Activated CD4-positive, alpha-beta T cell treated with anti-CD3 and anti-CD28 coated beads, Interleukin-2, amount 10 ng/mL, durations not matched to agents 7 days and 5 days (primary cell): ENCODE results near the gene MED31. TPM values are rescaled to one million over a fixed set of nuclear protein-coding genes. Genes with fewer than 3 reads are reported as not detected.

Source experiments
- CTCF ChIA-PET: fragments of 350-600 bp; sonication (Branson Sonifier 250); formaldehyde crosslinking; loops from one replicate; lab custom pipeline; 2021; ENCODE audit warnings: antibody characterized with exemption; lab: Charles Lee
- POLR2A ChIA-PET: fragments of 350-600 bp; sonication (Branson Sonifier 250); formaldehyde crosslinking; loops from one replicate; lab custom pipeline; 2021; ENCODE audit warnings: antibody characterized with exemption; lab: Charles Lee
- DNase-seq: peaks from one replicate; pipeline ENCODE4 v3.0.0-alpha.2; 2020
- H3K27ac Mint-ChIP-seq: one replicate; pipeline ENCODE4 v1.8.0; 2021; ENCODE audit warnings: mild to moderate bottlenecking, moderate library complexity, mixed read lengths
- H3K27me3 Mint-ChIP-seq: one replicate; pipeline ENCODE4 v1.8.0; 2021; ENCODE audit warnings: mixed read lengths
- H3K36me3 Mint-ChIP-seq: one replicate; pipeline ENCODE4 v1.8.0; 2021; ENCODE audit warnings: low read depth, mixed read lengths
- H3K4me1 Mint-ChIP-seq: one replicate; pipeline ENCODE4 v1.8.0; 2021; ENCODE audit warnings: mixed read lengths
- H3K4me3 Mint-ChIP-seq: one replicate; pipeline ENCODE4 v1.8.0; 2021; ENCODE audit warnings: mild to moderate bottlenecking, moderate library complexity, mixed read lengths
- H3K9me3 Mint-ChIP-seq: one replicate; pipeline ENCODE4 v1.8.0; 2021; ENCODE audit warnings: mixed read lengths
- total RNA-seq, 2 experiments: library from RNA; stranded (reverse); gene quantifications; one replicate each; pipeline ENCODE4 v1.2.3, GENCODE V29; 2021

The MED31 gene
- total RNA-seq, 2 experiments from 2014 or later = 19.4 to 20.3 TPM

GRCh38 chr17:6642592-6642991, 8.8 kb downstream of the MED31 start:
- DNase-seq = no peak
- H3K9me3 Mint-ChIP-seq = no peaks in the 10 kb centered on the region
- no peaks in the 10 kb centered on the region for H3K27me3 Mint-ChIP-seq
- ChIA-PET CTCF (interaction anchor here (1.1 kb wide), 1 partner anchor 503 kb away, joined by 4 read pairs; no protein-coding TSS in a partner anchor), POLR2A (interaction anchor here (2.0 kb wide), 1 partner anchor 9 kb away, joined by 6 read pairs; the partner anchor contains the start of genes C17orf100 and MED31)
- peaks cover 38% of the 10 kb centered on the region for H3K36me3 Mint-ChIP-seq
- peaks cover 67% of the 10 kb centered on the region for H3K4me1 Mint-ChIP-seq
- peak overlapping the region; percentile 28 for H3K4me3 Mint-ChIP-seq
- H3K27ac Mint-ChIP-seq = no peak overlapping the region

DNA sequence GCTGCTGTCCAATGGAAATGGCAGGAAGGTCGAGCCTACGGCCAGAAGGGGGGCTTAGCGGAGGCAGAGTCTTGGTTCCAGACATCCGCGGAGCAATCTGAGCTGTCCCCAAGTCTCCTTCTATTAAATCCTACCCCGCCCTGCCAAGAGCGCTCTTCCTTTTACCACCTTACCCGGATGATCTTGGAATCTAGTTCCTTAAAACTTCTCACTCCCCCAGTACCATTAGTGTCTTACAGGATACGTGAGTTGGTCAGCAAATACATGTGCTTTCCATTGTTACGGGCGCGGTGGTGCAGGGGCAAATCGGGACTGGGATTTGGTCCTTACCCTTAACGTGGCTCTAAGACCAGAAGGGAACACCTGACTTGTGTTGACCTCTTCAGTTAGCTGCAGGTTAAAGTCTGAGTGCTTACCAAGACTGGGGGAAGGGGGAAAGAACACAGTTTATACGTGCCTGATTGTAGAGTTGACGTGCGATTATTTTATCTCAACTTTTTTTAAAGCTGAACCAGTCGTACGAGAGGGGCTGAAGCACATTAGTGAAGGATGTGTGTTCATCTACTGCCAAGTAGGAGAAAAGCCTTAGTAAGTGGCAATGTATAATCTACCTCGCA, 10.1 kb downstream of the MED31 start:
- no peaks in the 10 kb centered on the region for H3K9me3 Mint-ChIP-seq
- H3K4me1 Mint-ChIP-seq = peaks cover 61% of the 10 kb centered on the region
- H3K36me3 Mint-ChIP-seq = peaks cover 34% of the 10 kb centered on the region
- DNase-seq = peak; percentile 21
- POLR2A ChIA-PET = interaction anchor here (2.0 kb wide), 1 partner anchor 10 kb away, joined by 6 read pairs; the partner anchor contains the start of genes C17orf100 and MED31
- CTCF ChIA-PET = interaction anchor here (0.7 kb wide), 1 partner anchor 24 kb away, joined by 3 read pairs; no protein-coding TSS in a partner anchor
- H3K27me3 Mint-ChIP-seq = no peaks in the 10 kb centered on the region
- H3K27ac Mint-ChIP-seq = peak overlapping the region; percentile 96
- H3K4me3 Mint-ChIP-seq = peak overlapping the region; percentile 94

DNA sequence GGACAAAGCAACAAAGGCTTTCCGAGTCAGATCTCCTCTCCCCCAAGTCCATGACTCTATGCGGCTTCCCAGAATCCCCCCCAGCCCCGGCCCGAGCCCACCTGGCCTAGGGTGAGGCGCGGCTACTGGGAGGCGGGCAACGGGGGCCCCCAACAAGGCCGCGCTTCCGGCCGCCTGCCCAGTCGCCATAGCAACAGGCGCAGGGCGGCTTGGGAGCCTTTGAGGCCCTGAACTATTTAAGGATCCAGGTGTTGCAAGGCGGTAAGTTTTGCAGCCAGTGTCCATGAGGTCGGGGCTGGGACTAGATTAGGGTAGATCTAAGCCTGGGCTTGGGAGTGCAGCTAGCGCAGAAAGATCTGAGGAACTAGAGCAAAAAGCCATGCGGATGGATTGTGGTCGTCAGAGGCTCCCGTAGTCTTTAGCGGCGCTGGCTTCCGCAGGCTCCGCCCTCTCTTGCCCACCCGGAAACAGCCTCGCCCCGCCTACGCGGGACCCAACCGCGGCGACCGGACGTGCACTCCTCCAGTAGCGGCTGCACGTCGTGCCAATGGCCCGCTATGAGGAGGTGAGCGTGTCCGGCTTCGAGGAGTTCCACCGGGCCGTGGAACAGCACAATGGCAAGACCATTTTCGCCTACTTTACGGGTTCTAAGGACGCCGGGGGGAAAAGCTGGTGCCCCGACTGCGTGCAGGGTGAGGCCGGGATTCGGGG, 10.7 kb downstream of the MED31 start, which contains the start of the genes KIAA0753 and TXNDC17:
Gene KIAA0753, minus strand, starts transcription at position 176 of the 711 bp plus-strand sequence. CDS start 5,608 bp downstream, outside the sequence.
Gene TXNDC17, plus strand, starts transcription at position 525 of the 711 bp plus-strand sequence. Its CDS starts 23 bp downstream, at position 548.
- Mint-ChIP-seq H3K27ac (peak within 1 kb of the TSS; percentile 96), H3K4me3 (peak within 1 kb of the TSS; percentile 94), H3K27me3 (no peaks in the 10 kb centered on the region), H3K36me3 (peaks cover 34% of the 10 kb centered on the region), H3K4me1 (peaks cover 57% of the 10 kb centered on the region), H3K9me3 (no peaks in the 10 kb centered on the region)
- ChIA-PET CTCF (no interaction called here), POLR2A (no interaction called here)
- DNase-seq = peak; percentile 93

DNA sequence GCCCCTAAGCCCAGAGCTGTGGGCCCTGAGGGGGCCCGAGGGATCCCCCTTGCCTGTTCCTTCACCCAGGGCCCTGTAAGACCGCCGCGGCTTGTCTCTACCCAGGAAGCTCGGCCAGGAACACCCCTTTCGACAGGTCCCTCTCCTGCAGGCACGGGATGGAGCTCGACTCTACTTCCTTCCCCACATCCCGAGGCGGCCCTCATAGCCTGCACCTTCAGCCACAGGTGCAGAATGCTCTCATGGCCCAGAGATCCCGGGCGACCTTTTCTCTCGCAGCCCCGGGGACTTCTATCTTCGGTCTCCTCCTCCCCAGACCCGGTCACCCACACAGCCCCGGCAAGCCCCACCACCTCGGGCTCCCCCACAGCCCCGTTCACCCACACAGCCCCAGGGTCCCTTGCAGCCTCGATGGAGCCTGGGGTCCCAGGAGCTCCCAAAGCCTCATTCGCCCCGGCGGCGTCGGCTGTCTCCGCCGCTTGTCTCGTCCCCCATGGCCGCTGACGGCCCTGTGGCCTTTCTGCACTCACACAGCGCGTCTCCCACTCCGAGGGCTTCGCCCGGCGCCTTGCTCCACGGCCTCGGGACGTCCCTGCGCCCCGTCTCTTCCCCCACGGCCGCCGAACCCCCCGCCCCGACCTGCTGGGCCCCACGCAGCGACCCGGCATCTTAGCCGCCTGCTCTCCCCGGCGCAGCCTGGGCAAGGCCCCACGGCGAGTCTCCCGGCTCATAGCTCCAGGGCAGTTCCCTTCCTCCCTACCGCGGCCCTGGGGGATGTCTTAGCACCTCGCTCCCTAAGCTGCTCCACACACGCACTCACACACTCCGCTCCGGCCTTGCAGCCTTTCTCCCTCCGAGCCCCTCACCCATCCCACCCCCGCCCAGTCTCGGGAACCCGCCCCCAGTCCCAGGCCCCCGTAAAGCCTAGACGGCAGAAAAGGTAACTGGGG, 11.5 kb downstream of the MED31 start:
- POLR2A ChIA-PET = no interaction called here

DNA sequence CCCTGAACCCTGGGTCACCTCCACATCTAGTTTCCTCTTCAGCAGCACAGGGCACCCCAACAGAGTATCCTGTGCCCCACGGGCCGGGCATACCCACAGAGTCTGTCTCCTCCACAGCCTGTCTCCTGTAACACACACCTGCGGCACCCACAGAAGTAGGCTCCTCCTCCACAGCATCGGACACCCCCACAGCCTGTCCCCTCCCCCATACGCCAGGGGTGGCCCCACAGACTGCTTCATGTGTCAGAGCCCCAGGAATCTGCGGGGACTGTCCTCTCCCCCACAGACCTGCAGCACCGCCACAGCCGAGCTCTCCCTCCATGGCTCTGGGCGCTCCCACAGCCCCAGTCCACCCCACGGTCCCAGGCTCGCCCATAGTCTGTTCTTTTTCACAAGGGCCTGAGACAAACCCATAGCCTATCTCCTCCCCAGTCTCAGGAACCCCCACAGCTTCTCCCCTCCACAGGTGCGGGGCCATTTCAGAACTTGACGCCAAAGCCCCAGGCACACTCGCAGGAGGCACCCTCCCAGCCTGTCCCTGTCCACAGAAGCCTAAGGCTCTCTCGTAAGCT, 12.3 kb downstream of the MED31 start:
- Mint-ChIP-seq H3K27ac (peak overlapping the region; percentile 96), H3K4me3 (peak overlapping the region; percentile 94), H3K27me3 (no peaks in the 10 kb centered on the region), H3K36me3 (peaks cover 30% of the 10 kb centered on the region), H3K9me3 (no peaks in the 10 kb centered on the region), H3K4me1 (peaks cover 49% of the 10 kb centered on the region)
- DNase-seq = peak; percentile 15
- CTCF ChIA-PET = interaction anchor here (1.1 to 1.3 kb wide), 2 partner anchors 12 to 17 kb away, joined by 3 to 4 read pairs; partner anchors contain the start of gene MED31
- POLR2A ChIA-PET = no interaction called here

More for the DNA sequence above, 11.5 kb downstream of the MED31 start:
- CTCF ChIA-PET = interaction anchor here (1.1 to 1.3 kb wide), 2 partner anchors 11 to 17 kb away, joined by 3 to 4 read pairs; partner anchors contain the start of gene MED31
- peak; percentile 42 for DNase-seq
- Mint-ChIP-seq H3K4me3 (peak overlapping the region; percentile 94), H3K27ac (peak overlapping the region; percentile 96), H3K9me3 (no peaks in the 10 kb centered on the region), H3K36me3 (peaks cover 33% of the 10 kb centered on the region), H3K4me1 (peaks cover 55% of the 10 kb centered on the region), H3K27me3 (no peaks in the 10 kb centered on the region)

- CTCF ChIA-PET = no interaction called here
- H3K9me3 Mint-ChIP-seq = no peaks in the 10 kb centered on the region
- H3K27me3 Mint-ChIP-seq = no peaks in the 10 kb centered on the region
- H3K4me3 Mint-ChIP-seq = peak overlapping the region; percentile 94
- H3K27ac Mint-ChIP-seq = no peak overlapping the region
- POLR2A ChIA-PET = no interaction called here
- peaks cover 43% of the 10 kb centered on the region for H3K4me1 Mint-ChIP-seq
- H3K36me3 Mint-ChIP-seq = peaks cover 28% of the 10 kb centered on the region
- no peak for DNase-seq
Measured at GRCh38 chr17:6638046-6638908, 13.1 kb downstream of the MED31 start.

GRCh38 chr17:6637458-6637840, 14.0 kb downstream of the MED31 start:
- no peak for DNase-seq
- Mint-ChIP-seq H3K27me3 (no peaks in the 10 kb centered on the region), H3K27ac (no peak overlapping the region), H3K4me1 (peaks cover 34% of the 10 kb centered on the region), H3K4me3 (no peak overlapping the region), H3K9me3 (no peaks in the 10 kb centered on the region), H3K36me3 (peaks cover 28% of the 10 kb centered on the region)
- ChIA-PET POLR2A (no interaction called here), CTCF (no interaction called here)

- Mint-ChIP-seq H3K27me3 (no peaks in the 10 kb centered on the region), H3K36me3 (peaks cover 31% of the 10 kb centered on the region), H3K4me3 (no peak overlapping the region), H3K27ac (no peak overlapping the region), H3K9me3 (no peaks in the 10 kb centered on the region), H3K4me1 (peaks cover 28% of the 10 kb centered on the region)
- POLR2A ChIA-PET = no interaction called here
- no peak for DNase-seq
- CTCF ChIA-PET = no interaction called here
Measured at GRCh38 chr17:6636616-6637457, 14.6 kb downstream of the MED31 start.

DNA sequence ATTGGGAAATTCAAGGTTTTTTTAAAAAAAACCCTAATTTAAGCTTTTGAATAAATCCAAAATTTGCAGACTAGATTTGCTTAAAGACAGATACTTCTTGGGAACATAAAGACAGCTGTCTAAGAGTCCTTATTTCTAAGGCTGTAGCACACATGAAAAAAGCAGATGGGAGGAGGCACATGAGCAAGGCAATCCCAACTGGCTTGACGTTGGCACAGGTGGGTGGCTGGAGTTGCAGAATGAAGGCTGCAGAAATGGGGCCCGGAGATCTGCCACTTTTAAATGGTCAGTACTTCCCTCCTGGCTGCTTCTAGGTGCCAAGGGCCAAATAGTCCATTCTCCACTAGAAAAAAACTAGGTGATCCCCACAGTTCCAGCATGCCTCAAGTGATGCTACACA, 15.3 kb downstream of the MED31 start:
- ChIA-PET POLR2A (no interaction called here), CTCF (no interaction called here)
- Mint-ChIP-seq H3K36me3 (peaks cover 28% of the 10 kb centered on the region), H3K27me3 (no peaks in the 10 kb centered on the region), H3K27ac (no peak overlapping the region), H3K4me1 (peaks cover 25% of the 10 kb centered on the region), H3K9me3 (no peaks in the 10 kb centered on the region), H3K4me3 (no peak overlapping the region)
- no peak for DNase-seq

GRCh38 chr17:6633263-6633662, 18.1 kb downstream of the MED31 start:
- DNase-seq = no peak
- ChIA-PET CTCF (no interaction called here), POLR2A (no interaction called here)
- Mint-ChIP-seq H3K36me3 (peaks cover 33% of the 10 kb centered on the region), H3K4me3 (no peak overlapping the region), H3K27me3 (no peaks in the 10 kb centered on the region), H3K27ac (no peak overlapping the region), H3K9me3 (no peaks in the 10 kb centered on the region), H3K4me1 (peaks cover 14% of the 10 kb centered on the region)

- ChIA-PET POLR2A (no interaction called here), CTCF (no interaction called here)
- peaks cover 7% of the 10 kb centered on the region for H3K4me1 Mint-ChIP-seq
- H3K4me3 Mint-ChIP-seq = no peak overlapping the region
- H3K36me3 Mint-ChIP-seq = peaks cover 36% of the 10 kb centered on the region
- no peaks in the 10 kb centered on the region for H3K9me3 Mint-ChIP-seq
- H3K27me3 Mint-ChIP-seq = no peaks in the 10 kb centered on the region
- no peak overlapping the region for H3K27ac Mint-ChIP-seq
- DNase-seq = no peak
Measured at GRCh38 chr17:6632530-6632929, 18.9 kb downstream of the MED31 start.
